M059J (cell line): ENCODE data around the gene UBE2I. TPM values are rescaled to one million over a fixed set of nuclear protein-coding genes. Genes with fewer than 3 reads are reported as not detected.
A peak's percentile ranks its signal among the peaks of the same experiment; 100 is the strongest.
"Not testable (repeated sequence)": the region's sequence is repeated elsewhere in the genome, so short reads cannot be mapped to it uniquely, and the experiment has no call there.

Source experiments
- DNase-seq: peaks from one replicate; pipeline ENCODE4 v3.0.0-alpha.2; 2012; ENCODE audit warnings: low read depth
- total RNA-seq: library from RNA; depleted of rRNA; stranded (reverse); fragments of >200 nt; shearing (Covaris generic); gene quantifications from 2 replicates; pipeline ENCODE4 v1.2.3, GENCODE V29; 2014

The UBE2I gene
- total RNA-seq, 1 experiment from 2014 or later: 85.7 TPM

DNA sequence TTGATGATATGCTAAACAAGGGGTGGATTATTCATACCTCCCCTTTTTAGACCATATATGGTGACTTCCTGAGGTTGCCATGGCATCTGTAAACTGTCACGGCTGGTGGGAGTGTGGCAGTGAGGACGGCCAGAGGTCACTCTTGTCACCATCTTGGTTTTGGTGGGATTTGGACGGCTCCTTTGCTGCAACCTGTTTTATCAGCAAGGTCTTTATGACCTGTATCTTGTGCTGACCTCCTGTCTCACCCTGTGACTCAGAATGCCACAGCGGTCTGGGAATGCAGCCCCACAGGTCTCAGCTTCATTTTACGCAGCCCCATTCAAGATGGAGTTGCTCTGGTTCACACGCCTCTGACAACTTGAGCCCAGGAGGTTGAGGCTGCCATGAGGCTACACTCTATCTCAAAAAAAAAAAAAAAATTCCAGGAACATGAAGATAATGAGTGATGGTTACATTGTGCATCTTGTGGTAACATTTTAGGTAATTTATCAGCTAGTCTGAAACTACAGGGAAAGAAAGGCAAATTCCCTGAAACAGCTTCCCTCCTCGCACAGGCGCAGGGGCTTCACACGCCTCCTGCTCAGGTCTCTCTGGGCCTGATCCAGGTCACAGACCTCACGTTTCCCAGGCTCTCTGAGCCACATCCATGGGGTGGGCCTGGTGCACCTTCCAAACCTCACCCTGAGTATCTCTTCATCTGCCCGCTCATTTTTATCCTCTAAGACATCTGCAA, 15.3 kb upstream of the UBE2I start:
- peak; percentile 64 for DNase-seq

DNA sequence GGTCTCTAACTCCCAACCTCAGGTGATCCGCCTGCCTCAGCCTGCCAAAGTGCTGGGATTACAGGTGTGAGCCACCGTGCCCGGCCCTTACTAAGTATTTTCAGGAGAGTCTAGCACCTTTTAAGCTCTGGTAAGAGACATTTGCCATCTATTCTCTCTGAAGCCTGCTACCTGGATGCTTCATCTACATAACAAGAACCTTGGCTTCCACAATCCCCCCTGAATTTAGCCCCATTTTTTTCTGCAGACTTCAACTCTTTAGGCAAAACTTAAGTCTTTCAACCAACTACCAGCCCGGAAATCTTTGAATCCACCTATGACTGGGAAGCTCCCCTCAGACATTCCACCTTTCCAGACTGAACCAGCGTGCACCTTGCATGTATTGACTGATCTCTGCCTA, 14.0 kb upstream of the UBE2I start:
- no peak for DNase-seq

DNA sequence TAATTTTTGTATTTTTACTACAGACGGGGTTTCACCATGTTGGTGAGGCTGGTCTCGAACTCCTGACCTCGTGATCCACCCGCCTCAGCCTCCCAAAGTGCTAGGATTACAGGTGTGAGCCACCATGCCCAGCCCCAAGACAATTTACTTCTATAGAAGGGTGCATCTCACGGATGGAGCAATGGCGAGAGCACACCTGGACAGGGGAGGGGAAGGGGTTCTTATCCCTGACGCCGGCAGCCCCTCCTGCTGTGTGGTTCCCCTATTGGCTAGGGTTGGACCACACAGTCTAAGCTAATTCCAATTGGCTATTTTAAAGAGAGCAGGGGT, 12.8 kb upstream of the UBE2I start:
- not testable (repeated sequence) for DNase-seq

DNA sequence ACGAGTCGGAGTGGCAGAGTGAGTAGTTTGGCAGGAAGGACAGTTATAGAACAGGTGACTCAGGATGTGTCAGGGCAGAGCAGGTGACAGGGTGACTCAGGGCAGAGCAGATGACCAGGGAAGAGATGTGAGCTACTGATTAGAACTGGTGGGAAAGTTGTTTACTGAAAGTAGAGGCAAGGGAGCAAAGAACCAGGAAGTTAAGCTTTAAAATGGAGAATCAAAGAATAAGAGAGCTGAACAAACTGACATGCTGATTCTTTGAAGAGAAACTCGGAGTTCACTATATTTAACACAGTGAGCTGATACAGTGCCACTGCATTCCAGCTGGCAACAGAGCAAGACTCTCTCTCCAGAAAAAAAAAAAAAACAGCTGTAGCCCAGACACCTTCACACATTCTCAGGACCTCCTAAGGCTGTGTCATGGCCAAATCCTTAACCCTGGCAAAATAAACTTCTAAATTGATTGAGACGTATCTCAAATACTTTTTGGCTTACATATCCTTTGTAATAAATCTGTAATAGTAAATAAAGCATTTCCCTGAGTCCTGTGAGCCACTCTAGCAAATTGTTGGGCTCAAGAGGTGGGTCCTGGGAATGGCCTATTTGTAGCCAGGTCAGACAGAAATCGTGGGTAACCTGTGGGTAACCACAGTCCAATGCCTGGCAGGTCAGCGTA, 12.3 kb upstream of the UBE2I start:
- peak; percentile 94 for DNase-seq

DNA sequence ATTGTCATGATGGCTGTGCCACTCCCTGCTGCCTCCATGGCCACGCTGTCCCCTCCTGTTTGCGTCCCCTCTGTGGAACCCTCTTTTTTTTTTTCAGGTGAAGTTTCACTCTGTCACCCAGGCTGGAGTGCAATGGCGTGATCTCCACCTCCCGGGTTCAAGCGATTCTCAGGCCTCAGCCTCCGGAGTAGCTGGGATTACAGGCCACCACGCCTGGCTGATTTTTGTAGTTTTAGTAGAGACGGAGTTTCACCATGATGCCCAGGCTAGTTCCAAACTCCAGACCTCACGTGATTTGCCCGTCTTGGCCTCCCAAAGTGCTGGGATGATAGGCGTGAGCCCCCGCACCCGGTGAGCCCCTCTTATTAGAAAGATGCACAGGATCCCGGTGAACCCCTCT, 11.0 kb upstream of the UBE2I start:
- DNase-seq: no peak

DNA sequence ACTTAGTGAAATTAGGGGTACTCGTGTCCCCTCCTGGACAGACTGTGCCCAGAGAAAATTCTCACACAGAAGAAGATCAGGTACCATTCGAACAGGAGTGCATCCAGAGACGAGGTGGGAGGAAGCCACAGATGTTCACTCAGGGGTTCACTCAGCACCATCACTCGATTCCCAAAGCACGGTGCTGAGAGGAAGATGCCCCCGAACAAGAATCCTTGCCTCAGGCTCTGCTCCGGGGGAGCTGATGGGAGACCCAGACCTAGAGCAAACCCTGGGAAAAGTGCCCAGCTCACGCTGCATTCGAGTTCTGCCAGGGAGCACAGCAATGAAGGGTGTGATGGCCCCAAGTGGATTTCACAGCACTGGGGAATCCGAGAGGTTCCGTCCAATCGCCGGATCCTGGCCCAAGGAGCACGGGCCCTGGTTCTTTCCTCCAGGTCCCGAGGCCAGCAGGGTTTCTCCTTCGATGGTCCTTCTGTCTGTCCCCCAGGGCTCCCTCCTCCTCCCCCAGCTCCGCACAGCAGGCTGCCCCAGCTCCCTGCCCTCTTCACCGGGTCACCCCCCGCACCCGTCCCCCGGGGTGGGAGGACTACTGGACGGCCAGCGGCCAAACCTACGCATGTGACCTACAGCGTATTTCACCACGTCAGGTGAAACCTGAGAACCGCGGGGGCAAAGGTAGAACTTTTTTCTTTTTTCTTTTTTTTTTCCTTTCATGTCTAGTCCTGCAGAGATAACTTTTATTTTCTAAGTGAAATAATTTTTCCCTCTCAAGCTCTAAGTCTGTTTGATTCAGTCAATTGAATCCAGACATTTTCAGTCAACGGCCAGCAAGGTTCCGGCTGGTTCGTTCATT, 10.2 kb upstream of the UBE2I start:
- DNase-seq: no peak

DNA sequence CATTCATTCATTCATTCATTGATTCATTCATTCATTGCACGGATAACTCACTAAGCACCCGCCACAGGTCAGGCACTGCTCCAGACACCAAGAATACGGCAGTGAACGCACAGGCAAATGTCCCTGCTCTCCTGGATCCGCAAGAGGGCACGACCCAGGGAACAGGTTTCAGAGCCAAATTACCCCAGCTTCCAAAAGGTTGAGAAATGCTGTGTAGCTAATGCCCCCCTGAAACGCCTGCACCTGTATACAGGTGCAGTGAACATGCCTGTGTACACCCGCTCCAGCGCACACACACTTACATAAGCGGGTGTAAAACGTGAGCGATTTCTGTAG, 9.6 kb upstream of the UBE2I start:
- DNase-seq: no peak

DNA sequence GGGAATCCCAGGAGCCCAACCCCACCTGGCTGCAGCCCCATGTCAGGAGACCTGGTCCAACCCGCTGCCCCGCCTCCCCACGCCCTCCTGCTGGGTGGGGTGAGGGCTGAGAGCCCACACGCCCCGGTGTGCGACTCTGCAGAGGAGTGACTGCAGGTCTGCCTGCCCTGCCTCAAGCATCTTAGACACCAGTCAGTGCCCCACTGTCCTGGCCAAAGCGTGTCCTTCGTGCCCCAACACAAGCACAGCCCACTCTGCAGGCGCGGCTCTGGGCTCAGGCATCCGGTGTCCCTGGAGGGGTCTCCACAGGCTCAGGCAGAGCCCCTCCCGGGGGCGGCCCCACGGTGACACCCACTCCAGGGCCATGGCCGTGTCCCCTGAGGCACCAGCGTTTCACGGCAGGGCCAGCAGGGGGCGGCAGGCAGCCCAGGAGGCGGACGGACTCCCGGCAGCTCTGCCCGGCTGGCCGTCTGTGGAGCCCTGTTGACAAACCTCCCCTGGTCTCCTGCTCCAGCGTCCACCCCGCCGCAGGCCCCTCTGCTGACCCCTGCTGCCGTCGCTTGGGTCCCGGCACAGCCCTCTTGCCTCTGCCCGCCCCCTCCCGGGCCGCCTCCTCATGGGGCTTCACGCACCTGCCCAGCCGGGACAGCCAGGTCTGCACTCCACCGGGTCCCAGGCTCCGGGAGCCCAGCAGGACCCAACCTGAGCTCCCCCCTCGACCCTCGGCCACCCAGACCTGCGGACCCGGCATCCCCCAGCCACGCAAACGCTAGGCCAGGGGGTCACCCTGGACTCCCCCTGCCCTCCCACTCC, 8.6 kb upstream of the UBE2I start:
- peak; percentile 45 for DNase-seq

DNA sequence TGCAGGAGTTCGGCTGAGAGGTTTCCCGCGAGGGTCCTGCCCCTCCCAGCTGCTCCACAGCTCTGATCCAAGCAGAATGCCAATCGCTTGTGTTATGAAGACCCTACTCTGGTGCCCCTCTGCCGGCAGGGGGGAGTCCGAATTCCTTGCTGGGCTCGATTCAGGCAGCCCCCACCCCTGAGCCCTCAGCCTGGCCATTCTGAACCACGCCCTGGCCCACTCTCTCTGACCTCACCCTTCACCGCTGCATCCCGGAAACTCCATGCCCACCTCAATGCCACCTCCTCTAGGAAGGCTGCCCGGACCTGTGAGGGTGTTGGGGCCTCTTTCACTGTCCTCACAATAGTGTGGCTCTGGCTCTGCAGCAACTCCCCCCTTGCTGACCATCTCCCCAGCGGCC, 7.9 kb upstream of the UBE2I start:
- no peak for DNase-seq

DNA sequence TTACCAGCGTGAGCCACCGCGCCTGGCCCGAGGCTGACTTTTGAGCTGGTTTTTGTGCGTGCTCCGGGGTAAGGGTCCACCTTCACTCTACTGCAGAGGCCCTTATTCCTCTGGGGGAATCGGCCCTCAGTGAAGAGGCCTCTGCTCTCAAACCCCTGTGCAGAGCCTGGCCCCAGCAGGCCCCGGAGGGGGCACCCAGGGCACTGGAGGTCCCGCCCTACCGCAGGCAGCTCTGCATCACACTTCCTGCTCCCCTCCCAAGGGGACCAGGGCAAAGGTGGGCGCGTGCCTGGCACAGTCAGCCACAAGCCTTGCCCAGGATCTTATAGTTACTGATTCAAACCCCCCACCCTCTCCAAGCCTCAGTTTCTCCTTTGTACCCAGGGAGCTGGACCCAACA, 3.6 kb upstream of the UBE2I start:
- DNase-seq: no peak

DNA sequence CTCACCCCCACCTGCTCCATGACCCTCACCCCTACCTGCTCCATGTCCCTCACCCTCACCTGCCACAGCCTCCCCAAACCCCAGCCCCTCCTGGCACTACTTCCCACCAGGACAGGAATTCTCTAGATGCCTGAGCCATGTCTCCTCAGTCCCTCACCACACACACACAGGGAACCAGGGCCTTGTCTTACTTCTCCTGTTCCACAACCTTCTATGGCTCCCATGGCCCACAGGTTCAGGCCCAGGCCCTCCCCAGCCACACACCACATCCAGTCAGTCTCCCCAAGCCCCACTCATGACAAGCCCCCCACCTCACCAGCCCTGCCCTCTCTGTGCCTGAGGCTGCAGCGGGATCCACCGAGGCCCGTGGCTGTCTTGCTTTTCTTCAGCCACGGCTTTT, 3.1 kb upstream of the UBE2I start:
- no peak for DNase-seq

DNA sequence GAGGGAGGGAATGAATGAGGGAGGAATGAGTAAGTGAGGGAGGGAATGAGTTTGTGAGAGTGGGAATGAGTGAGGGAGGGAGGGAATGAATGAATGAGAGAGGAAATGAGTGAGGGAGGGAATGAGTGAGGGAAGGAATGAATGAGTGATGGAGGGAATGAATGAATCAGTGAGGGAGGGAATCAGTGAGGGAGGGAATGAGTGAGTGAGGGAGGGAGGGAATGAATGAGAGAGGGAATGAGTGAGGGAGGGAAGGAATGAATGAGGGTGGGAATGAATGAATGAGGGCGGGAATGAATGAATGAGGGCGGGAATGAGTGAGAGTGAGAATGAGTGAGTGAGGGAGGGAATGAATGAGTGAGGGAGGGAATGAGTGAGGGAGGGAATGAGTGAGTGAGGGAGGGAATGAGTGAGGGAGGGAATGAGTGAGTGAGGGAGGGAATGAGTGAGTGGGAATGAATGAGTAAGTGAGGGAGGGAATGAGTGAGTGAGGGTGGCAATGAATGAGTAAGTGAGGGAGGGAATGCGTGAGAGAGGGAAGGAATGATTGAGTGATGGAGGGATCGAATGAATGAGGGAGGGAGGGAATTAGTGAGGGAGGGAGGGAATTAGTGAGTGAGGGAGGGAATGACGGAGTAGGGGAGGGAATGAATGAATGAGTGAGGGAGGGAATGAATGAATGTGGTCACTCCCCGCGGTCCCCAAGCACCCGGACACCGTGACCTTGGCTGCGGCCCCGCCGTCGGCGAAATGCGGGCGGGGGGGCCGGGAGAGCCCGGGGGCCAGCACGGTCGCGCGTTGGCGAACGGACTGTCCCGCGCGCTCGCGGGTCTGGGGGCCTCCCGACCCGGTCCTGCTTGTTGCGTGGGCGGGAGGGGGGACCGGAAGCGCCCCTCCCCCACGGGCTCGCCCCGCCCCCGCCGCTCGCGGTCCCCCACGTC, 1.1 kb upstream of the UBE2I start:
- peak; percentile 65 for DNase-seq

DNA sequence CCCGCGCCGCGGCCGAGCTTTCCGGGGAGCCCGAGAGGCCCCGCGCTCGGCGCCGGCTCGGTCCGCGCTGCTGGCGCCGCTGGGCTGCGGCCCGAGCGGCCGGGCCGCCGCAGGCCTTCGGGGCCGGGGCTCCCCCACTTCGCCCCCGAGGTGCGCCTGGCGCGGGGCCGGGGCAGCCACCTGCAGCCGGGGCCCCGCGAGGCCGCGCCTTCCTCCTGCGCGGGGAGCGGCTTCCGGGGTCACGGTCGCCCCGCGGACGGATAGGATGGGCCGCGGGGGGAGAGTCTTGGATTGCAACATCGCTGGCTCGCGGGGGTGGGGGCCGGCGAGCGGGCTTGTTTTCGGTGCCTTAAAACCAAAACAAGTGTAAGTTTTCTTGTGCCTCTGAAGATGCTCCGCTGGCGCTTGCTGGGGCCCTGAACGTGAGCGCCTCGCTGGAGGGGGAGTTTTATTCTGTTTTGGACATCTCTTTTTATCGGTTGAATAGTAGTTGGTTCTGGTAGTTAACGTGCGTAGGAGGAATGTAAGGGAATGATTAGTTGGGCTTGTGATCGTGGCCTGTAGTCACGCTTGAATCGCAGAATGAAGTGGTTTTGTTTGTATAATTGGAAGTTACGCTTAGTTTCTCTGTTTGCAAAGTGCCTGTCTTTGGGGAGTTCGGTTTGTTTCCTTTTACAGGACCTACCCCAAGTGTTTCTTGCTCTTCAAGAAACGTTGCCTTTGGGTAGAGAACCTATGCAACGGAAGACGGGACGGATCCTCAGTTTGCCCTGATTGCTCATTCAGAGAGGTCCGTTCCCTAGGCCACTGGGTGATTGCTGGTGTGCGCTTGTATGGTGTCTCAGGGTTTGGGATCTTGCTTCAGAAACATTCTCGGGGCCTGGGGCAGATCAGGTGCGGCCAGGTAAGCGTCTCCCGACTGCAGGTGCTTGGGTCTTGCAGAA, 724 bp downstream of the UBE2I start:
- peak; percentile 39 for DNase-seq

DNA sequence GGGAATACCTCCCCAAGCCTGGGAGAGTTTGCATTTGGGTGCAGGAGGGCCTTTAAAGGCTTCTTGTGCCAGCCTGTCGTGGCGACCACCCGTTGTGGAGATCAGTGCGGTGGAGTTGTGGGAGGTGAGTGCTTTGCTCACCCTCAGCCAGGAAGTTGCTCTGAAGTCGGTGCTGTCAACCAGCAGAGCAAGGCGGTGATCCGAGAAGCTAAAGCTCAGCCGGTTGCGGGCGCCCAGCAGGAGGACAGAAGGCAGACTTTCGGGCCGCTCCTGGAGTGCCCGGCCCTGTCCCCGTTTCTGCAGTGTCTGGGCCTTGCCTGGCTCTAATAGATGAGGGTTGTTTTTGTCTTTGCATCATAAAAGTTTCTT, 1.4 kb downstream of the UBE2I start:
- DNase-seq: no peak

DNA sequence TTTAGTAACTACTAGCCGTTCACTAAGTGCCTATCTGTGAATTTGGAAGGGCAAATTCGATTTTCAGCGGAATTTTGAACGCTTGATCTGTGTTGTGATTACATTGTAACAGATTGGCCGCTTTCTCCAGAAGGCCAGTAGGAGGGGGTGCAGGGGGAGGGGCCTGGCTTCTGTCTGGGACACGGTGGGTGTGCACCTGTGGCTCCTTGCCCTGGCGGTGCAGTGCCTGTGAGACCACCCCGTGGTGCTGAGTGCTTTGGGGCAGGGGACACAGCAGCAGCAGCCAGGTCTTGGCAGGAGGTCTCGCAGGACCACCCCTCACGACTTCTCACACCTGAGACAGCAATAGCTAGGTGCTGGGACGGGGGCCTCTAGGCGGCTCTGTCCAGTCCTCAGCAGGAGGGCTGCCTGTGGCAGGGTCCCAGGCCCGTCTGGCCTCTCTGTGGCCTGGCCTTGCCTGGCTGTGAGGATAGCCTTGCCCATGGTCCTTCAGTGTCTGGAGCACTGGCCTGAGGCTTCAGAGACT, 1.8 kb downstream of the UBE2I start:
- no peak for DNase-seq

DNA sequence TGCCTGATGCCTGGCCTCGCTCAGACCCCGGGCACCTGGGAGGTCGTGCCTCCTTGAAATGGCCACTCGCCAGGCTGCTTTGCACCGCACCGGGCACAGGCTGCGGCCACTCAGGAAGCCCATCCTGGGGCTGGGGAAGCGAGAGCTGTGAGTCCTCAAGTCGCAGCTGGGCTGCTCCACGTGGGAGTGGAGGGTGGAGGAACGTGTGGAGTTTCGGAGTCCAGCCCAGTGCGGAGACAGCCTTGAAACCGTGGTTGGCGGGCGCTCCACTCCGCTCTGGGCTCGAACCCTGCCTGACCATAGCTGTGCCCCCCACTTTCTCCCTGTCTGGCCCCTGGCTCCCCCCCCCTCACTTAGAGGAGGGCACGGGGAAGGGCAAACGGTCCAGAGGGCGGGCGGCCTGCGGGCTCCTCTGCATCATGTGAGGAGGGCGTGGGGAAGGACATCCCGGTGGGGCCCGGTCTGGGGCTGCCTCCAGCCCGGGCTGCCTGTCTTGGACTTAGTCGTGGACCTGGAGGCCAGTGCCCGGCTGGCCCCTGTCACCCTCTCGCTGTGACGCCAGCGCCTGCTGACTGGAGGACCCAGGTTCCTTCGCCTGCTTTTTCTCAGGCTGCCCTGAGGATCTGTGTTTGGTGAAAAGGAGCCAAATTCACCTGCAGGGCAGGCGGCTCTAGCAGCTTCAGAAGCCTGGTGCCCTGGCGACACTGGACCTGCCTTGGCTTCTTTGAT, 2.5 kb downstream of the UBE2I start:
- no peak for DNase-seq

DNA sequence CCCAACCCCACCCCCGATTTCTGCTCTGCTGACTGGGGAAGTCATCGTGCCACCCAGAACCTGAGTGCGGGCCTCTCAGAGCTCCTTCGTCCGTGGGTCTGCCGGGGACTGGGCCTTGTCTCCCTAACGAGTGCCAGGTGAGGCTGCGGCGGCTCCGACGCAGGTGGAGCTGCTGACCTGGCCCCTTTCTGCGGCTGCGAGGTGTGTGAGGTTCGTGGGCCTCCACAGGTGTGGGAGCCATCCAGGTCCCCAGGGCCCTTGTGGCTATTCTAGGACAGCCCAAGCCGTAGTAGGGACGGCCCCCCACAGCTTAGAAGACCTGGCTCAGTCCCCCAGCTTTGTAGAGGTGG, 3.0 kb downstream of the UBE2I start:
- DNase-seq: no peak

DNA sequence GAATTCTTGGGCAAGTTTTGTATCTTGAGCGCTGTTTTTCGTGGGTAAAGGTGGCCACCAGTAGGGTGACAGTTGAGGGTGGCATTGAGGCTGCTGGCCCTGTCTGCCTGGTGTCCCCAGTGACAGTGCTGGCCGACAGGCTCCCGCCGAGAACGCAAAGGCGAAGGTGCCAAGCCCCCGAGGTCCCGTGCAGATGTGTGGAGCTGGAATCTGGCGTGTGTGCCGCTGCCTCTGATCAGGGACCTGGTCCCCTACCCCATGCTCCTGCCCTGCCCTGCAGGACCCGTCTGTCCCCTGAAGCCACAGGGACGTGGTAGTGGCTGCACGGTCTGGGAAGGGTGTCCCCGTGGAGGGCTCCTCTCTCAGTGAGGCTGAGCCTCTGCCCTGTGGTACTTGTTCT, 3.5 kb downstream of the UBE2I start:
- DNase-seq: no peak

DNA sequence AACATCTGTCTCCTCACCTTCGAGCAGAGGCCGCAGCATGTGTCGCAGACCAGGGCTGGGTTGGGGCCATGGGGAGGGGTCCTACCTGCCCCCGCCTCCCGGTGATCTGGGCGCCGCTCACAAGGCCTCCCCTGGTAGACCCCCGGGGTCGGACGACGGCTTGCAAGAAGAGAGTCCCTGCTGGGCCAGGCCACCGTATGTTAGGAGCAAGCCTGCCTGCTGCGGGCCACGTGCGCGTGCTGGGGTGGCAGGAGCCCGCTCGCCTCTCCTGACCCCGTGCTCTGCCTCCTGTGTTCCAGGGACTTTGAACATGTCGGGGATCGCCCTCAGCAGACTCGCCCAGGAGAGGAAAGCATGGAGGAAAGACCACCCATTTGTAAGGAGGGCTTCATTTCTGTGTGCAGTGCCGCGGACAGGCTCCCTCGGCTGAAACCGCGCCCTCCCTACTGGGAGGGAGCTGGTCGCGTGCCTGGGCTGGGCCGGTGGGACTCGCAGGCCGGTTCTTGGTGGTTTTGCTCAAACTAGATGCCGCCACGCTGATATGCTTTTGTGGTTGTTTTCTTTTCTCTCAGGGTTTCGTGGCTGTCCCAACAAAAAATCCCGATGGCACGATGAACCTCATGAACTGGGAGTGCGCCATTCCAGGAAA, 4.4 kb downstream of the UBE2I start:
- DNase-seq: no peak
